Left cardiac atrium (tissue), 4 donors: ENCODE data around the gene FBLN1. TPM values are rescaled to one million over a fixed set of nuclear protein-coding genes. Genes with fewer than 3 reads are reported as not detected.
"Not testable (repeated sequence)": the region's sequence is repeated elsewhere in the genome, so short reads cannot be mapped to it uniquely, and the experiment has no call there.

Source experiments
- ATAC-seq, 2 donors: fragments of 200-7000 bp; cut with Tn5 transposase; one replicate each; pipeline ENCODE4 v1.9.1; 2020; ENCODE audit warnings: mild to moderate bottlenecking in 2 of 2, moderate library complexity in 2 of 2
- DNase-seq: peaks from one replicate; pipeline ENCODE4 v3.0.0-alpha.2; 2020
- intact Hi-C, 2 donors: fragments of 100-400 bp; cut with DNase I; formaldehyde crosslinking; loops; one replicate each; pipeline versions ENCODE4 v1.14.1 to v1.15.1; 2022 to 2023
- total RNA-seq, 2 donors: library from RNA; stranded (reverse); fragmentation: NEBNext Ultra II Directional; extraction: Animal tissue kit (Norgen Biotek cat#: 25700); gene quantifications; one replicate each; pipeline ENCODE4 v1.2.1, GENCODE V29; 2021
- donor health status: DM: no; HTN: yes; CAD: no.
- donor health status: DM: no; HTN: yes; CAD: no; lungs with severe emphysema.
- donor health status: DM: yes; HTN: yes; CAD: no.
- donor health status: Dilated cardiomyopathy.

FBLN1 gene
- total RNA-seq, 2 donors from 2014 or later = 251 to 348 TPM

DNA sequence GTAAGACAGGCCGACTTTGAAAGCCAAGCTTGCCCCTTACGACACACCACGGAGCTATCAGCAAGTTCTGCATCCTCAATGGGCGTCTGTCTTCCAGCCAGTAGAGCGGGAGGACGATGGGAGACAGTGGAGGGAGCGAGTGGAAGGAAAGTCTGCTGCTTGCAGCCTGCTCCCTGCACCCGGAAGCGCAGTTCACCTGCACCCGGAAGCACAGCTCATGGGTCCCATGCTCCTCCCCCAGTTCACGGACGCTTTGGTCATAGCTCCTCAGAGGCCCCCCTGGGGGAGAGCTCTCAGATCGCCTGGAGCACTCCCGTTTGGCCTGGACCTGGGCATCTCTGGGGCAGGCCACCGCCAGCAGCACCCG, 51.3 kb downstream of the FBLN1 start:
- DNase-seq (no peak), ATAC-seq (no peak)
- intact Hi-C loops = loop anchor here (5.0 kb wide), 3 partner anchors 112 to 287 kb away; no protein-coding TSS in a partner anchor

DNA sequence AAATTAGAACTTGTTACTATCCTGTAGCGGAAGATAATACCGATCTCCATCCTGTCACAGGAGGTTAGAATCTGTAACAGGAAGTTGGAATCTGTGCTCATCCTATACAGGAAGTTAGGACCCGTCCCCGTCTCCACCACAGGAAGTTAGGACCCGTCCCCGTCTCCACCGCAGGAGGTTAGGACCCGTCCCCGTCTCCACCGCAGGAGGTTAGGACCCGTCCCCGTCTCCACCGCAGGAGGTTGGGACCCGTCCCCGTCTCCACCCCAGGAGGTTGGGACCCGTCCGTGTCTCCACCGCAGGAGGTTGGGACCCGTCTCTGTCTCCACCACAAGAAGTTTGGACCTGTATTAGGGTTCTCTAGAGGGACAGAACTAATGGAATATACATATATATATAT, 52.2 kb downstream of the FBLN1 start:
- no peak for ATAC-seq
- DNase-seq = no peak
- intact Hi-C loops = loop anchor here (5.0 kb wide), 3 partner anchors 113 to 288 kb away; no protein-coding TSS in a partner anchor

DNA sequence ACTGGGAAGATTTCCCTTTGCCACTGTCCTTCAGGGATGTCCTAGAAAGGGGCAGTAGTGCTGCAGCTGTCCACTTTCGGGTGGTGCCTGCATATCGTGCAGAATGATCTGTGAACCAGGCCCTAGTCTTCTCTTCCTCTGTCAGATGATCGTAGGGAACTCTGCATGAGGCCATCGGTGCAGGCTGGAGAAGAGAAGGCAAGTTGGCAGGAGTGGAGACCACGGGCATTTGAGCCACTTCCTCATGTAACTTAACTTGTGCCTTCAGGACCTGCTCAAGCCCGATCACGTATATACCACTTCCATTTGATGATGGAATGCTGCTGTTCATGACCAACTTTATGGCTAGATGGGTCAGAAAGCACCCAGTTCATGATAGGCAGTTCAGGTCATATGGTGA, 55.2 kb downstream of the FBLN1 start:
- ATAC-seq, intact Hi-C loops, DNase-seq: not testable (repeated sequence)

DNA sequence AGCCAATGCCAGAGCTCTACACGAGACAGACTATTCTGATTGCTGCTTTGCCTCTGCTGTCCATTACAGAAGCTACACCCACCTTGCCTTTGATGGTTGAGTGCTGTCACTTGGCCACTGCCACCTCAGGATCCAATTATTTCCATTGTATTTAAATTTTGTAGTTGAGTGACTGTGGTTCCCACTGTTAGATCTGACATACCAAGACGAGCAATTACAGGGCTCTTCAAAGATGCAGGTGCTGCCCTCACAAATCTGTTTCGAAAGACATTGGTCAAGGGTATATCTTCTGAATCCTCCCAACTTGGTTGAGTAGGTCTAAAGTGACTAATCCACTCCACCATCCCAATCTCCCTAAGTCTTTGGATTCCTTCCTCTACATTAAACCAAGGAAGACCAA, 57.4 kb downstream of the FBLN1 start:
- DNase-seq, ATAC-seq, intact Hi-C loops: not testable (repeated sequence)

DNA sequence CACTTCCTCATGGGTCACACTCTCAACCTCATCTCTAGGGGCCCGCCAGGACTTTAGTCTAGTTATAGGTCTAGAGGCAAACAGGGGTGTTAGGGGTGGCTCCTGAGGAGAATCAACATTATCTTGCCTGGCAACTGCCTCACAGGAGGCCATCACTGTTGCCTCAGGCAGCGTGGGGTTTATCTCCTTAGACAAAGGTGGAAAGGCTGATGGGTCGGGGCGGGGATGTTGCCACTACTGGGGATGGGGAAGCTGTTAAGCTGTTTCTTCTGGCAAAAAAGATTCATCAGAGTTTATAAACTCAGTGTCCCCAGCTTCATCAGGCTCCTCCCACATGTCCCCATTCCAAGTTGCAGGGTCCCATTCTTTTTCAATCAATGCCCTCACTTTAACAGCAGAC, 58.1 kb downstream of the FBLN1 start:
- DNase-seq, intact Hi-C loops, ATAC-seq: not testable (repeated sequence)

DNA sequence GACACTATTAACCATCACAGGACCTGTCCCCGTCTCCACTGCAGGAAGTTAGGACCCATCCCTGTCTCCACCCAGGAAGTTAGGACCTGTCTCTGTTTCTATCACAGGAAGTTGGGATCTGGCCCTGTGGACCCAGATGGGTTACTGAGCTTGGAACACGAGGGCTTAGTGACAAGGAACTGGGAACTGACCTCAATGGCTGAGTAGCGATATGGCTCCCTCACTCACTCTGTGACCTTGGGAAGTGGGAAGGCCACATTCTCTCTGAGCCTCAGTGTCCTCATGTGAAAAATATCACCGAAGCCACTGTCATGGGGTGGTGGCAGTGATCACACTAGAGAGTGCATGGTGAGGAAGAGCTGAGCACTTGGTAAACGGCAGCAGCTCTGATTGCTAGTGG, 59.4 kb downstream of the FBLN1 start:
- ATAC-seq (no peak), DNase-seq (no peak)
- intact Hi-C loops = no loop called here

DNA sequence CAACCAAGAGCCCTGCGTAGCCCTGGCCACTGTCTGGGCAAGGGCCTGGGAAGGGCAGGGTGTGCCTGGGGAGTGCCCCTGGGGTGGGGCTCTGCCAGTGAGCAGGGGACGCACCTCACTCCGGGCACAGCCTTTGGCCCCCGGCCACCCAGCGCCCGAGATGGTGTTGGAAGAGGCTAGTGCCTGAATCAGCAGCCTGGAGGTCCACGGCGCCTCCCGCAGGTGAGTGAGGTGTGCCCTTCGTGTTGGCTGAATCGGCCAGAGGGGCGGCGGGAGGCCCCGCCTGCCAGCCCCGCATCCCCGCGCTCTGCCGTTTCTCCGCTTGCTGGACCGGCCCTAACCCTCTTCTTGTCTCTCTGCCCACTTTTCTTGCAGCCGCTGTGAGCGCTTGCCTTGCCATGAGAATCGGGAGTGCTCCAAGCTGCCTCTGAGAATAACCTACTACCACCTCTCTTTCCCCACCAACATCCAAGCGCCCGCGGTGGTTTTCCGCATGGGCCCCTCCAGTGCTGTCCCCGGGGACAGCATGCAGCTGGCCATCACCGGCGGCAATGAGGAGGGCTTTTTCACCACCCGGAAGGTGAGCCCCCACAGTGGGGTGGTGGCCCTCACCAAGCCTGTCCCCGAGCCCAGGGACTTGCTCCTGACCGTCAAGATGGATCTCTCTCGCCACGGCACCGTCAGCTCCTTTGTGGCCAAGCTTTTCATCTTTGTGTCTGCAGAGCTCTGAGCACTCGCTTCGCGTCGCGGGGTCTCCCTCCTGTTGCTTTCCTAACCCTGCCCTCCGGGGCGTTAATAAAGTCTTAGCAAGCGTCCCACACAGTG, 60.1 kb downstream of the FBLN1 start:
- peak; percentile 22 for DNase-seq
- intact Hi-C loops = no loop called here
- ATAC-seq = peak in 1 of 2 donors; percentile 11

DNA sequence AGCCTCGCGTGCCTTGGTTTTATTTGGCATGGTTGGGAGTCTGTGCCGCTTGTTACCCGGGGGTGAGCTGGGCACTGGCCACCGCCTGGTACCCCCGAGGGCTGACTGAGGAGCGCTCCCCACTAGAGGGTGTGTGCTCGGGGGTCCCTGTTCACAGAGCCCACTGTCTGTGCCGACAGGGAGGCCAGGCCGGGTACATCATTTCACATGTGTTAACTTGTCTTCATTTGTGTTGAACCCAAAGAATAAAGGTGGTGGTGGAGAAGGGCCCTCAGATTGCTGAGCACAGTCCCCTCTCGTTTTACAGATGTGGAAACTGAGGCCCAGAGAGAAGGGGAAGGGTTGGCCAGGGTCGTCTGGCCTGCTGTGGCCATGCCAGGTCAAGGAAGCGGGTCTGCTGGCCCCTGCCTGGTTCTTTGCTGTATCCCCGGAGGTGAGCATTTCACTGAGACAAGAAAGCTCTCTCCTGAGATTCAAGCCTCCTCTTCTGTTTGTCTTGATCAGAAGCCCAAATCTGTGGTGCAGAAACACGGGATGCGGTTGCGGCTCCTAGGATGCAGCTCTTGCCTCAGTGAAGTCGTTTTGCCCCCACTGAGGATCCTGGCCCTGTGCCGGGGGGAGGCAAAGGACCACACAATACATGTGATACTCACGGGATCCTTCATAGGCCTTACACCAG, 60.8 kb downstream of the FBLN1 start:
- no peak for ATAC-seq
- intact Hi-C loops = no loop called here
- DNase-seq = peak; percentile 11

DNA sequence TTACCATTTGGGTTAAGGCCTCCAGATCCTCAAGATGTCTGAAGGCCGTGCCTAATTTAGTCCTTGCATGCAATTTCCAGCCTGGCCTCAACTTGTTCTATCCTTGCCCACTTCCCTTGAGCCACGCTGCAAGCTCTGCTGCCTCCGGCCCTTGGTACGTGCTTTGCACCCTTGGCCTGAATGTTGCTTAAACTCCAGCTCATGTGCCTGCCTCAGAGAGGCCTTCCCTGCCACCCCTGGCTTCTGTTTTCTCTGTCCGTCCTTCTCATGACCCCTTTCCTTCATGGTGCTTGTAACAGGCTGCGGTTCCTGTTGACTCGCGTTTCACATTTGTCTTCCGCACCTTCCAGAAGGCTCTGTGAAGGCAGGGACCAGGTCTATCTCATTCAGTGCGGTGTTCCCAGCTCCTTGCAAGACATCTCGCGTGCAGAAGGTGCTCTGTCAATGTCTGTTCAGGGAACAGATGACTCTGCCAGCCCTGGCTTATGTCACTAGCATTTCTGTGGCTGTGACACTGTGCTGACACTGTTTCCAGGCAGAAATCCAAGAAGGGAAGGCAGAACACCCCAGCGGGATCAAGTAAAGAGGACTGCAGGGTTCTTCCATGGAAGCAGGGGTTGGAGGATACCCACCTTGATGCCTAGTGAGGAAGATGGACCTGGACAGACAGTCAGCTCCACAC, 61.8 kb downstream of the FBLN1 start:
- ATAC-seq (peak; percentile 79 to 90), DNase-seq (peak; percentile 14)
- intact Hi-C loops = no loop called here

DNA sequence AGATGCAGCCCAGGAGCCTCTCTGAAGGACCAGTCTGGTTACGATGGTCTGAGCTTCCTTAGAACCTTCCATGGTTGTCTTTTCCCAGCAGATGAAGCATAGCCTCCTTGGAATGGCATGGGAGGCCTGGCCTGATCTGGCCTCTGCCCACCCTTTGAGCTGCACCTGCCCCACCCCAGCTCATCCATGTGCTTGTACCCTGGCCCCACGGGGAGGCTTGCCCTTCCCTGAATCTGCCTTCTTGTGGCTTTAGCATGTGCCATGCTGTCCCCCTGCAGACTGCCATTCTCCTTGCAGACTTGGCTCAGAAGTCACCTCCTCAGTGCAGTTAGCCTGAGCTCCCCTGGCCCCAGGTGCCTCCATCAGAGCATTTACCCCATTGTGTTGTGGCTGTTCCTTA, 62.5 kb downstream of the FBLN1 start:
- ATAC-seq (no peak), DNase-seq (no peak)
- intact Hi-C loops = no loop called here

DNA sequence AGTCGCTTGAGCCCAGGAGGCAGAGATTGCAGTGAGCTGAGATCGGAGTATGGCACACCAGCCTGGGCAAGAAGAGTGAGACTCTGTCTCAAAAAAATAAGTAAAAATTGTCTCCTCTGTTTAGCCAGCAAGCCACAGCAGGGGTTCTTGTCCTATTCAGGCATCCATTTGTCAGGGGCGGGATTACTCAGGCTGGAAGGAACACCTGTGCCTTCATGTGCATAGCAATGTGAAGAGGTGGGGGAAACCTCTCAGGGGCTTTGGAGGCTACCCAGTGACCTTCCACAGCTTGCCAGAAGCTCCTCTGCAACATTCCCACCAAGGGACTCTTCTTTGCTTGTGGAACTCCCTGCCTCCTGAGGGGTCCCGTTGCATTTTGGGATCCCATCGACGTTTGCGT, 63.3 kb downstream of the FBLN1 start:
- no peak for ATAC-seq
- intact Hi-C loops = no loop called here
- no peak for DNase-seq

DNA sequence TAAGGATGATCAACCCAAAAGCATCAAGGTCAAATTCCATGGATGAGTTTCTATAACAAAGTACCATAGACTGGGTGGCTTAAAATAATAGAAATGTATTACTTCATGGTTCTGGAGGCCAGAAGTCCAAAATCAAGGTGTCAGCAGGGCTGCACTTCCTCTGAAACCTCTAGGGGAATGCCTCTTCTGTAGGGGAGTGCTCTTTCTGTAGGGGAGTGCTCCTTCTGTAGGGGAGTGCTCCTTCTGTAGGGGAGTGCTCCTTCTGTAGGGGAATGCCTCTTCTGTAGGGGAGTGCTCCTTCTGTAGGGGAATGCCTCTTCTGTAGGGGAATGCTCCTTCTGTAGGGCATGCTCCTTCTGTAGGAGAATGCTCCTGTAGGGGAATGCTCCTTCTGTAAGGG, 65.5 kb downstream of the FBLN1 start:
- DNase-seq (no peak), ATAC-seq (no peak)
- intact Hi-C loops = no loop called here

DNA sequence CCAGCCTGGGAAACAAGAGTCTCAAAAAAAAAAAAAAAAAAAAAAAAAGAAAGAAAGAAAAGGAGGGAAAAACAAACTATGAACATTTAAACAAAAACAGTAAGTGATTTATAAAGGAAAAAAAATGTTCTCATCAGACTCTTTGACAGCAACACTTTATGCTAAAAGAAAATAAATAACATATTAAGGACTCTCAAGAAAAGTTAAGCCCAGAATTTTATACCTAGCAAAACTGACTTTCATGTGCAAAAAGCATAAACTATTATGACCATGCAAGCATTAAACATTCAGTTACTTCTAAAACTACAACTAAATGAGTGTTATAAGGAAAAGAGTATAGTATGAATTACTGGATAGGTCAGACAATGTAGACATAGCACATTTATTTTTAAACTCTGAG, 68.4 kb downstream of the FBLN1 start:
- intact Hi-C loops = loop anchor here in 1 of 2 donors (10.0 kb wide), 1 partner anchor 294 kb away; no protein-coding TSS in a partner anchor
- ATAC-seq (no peak), DNase-seq (no peak)

DNA sequence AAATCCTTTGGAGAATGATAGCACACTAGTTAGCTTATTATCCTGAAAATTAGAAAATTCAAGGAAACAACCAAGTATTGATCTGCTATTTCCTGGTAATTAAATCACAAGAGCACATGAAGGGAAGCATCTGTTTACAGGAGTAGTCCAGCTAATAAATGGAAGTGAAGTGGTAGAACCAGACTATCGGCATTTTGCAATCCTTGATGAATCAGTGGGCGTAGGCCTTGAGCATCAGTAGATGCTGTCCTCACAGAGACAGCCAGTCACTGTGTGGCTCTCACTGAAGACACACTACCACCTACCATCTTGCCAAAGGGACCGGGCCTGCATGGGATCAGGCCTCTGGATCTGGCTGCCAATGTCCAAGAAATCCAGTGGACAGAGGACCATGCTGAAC, 69.8 kb downstream of the FBLN1 start:
- ATAC-seq = no peak
- no peak for DNase-seq
- intact Hi-C loops = loop anchor here in 1 of 2 donors (10.0 kb wide), 1 partner anchor 292 kb away; no protein-coding TSS in a partner anchor

DNA sequence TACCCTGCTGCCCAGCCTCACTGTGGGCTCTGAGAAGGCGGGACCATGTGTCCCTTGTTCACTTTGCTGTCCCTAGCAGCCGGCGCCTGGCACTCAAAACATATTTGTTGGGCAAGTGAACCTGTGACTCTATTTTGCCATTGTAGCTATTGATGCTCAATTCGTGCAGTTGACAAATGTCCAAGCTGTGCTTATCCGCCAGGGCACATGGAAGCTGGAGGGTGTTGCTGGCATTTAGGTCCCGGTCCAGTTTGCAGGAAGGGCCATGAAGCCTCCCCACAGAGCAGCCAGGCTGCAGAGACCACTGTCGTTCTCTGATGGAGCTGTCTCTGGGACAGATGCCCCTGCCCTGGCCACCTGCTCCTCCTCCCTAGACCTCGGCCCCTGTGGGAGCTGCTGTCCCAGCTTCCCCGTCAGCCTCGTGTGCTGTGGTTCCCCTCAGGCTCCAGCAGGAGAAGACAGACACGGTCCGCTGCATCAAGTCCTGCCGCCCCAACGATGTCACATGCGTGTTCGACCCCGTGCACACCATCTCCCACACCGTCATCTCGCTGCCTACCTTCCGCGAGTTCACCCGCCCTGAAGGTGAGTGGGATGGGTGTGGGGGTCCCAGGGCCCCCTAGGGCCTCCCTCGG, 71.5 kb downstream of the FBLN1 start:
- no peak for ATAC-seq
- intact Hi-C loops = loop anchor here in 1 of 2 donors (10.0 kb wide), 1 partner anchor 291 kb away; no protein-coding TSS in a partner anchor
- DNase-seq = no peak

DNA sequence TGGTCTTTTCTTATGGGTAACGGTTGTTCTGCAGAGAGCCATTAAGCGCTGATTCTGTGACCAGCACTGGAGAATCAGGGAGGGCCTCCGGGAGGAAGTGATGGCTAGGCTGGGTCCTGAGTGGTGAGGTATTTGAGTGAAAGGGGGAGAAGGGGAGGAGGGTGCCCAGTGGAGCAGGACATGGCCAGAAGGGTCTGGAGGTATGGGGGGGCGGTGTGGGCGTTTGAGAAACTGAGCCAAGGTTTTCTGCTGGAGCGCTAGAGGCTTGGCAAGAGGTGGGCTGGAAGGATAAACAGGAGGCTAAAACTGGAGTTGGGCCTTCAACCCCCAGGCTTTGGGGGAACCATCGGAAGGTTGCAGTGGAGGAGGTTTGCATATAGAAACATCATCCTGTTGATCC, 72.5 kb downstream of the FBLN1 start:
- ATAC-seq (no peak), DNase-seq (no peak)
- intact Hi-C loops = loop anchor here (5.0 to 10.0 kb wide), 2 partner anchors 287 to 290 kb away; no protein-coding TSS in a partner anchor

DNA sequence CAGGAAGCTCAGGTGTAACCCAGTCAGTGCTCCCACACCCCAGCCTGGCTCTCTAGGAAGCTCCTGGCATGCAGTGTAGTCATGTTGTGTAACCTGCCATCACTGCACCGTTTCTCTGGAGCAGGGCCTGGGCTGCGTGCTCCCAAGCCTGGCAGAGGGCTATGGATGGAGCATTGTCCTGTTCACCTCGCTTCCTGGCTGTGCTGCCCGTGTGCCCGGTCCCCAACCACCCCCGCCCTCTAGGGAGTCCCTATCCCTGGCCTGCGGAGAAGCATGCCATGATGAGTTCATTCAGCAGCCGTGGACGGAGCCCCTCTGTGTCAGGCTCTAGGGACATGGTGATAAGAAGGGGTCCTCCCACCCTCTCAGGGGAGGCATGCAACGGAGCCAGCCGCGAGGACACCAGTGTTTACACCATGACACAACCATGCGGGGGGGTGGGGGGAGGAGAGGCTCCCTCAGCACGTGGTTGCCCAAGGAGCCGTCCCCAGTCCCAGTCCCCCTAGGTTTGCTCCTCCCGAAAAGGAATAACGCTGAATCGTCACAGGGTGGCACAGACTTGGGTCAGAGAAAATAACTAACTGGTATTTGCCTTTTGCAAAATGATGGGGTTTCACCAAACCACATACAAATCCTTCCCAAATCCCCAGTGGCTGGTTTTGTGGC, 73.1 kb downstream of the FBLN1 start:
- no peak for ATAC-seq

DNA sequence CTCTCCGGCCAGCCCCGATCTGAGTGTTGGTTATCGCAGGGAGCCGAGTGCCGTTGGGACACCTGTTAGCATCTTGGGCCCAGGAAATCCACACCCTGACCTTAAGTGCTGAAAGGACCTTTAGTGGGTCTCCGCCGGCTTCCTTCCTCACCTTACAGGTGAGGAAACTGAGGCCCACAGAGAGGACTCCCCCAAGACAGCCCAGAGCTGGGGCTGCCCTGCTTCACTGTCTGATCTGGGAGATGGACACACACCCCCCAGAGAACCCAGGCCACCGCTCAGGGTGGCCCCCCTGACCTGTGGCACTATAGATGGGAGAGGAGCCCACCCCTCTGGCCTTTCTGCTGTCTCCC, 73.6 kb downstream of the FBLN1 start:
- ATAC-seq = no peak
- intact Hi-C loops = loop anchor here (5.0 to 10.0 kb wide), 2 partner anchors 286 to 289 kb away; no protein-coding TSS in a partner anchor
- DNase-seq = no peak

More for the DNA sequence above, 73.1 kb downstream of the FBLN1 start:
- no peak for DNase-seq
- intact Hi-C loops = loop anchor here (5.0 to 10.0 kb wide), 2 partner anchors 287 to 289 kb away; no protein-coding TSS in a partner anchor
